DND-41 (cell line): Measurements from ENCODE around the gene URB1.

ENCODE experiments used
- EZH2 ChIP-seq: IDR thresholded peaks from 3 replicates; pipeline ENCODE4 v1.6.1; 2012; ENCODE audit warnings: borderline replicate concordance, low read depth, mild to moderate bottlenecking, moderate library complexity, low read length, inconsistent platforms; ENCODE audit not compliant: severe bottlenecking
- TF ChIP-seq, protein P1 (sequence below): IDR thresholded peaks from 2 replicates; pipeline ENCODE4 v1.5.1; 2012; ENCODE audit warnings: borderline replicate concordance, low read length, moderate library complexity, mild to moderate bottlenecking; ENCODE audit not compliant: poor library complexity, severe bottlenecking; ENCODE audit errors: extremely low read depth

DNA sequence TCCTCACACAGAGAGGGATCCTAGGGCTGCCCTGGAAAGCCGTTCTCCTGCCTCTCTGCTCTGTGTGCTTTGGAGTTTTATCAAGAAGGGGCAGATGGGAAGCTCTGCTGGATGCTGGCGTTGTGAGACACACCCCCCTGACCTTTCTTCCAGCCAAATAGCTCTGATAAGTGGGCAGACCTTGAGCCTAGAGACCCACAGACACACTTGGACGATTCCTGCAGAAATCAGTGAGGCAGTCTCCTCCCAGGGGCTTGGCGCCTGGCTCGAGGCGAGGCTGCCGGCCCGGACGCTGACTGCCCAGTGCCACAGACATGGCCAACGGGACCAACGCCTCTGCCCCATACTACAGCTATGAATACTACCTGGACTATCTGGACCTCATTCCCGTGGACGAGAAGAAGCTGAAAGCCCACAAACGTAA is 94.1 kb downstream of the URB1 start, which contains the start of gene MRAP:
- TF ChIP-seq, protein P1, sequence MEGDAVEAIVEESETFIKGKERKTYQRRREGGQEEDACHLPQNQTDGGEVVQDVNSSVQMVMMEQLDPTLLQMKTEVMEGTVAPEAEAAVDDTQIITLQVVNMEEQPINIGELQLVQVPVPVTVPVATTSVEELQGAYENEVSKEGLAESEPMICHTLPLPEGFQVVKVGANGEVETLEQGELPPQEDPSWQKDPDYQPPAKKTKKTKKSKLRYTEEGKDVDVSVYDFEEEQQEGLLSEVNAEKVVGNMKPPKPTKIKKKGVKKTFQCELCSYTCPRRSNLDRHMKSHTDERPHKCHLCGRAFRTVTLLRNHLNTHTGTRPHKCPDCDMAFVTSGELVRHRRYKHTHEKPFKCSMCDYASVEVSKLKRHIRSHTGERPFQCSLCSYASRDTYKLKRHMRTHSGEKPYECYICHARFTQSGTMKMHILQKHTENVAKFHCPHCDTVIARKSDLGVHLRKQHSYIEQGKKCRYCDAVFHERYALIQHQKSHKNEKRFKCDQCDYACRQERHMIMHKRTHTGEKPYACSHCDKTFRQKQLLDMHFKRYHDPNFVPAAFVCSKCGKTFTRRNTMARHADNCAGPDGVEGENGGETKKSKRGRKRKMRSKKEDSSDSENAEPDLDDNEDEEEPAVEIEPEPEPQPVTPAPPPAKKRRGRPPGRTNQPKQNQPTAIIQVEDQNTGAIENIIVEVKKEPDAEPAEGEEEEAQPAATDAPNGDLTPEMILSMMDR: no peak
- TF ChIP-seq EZH2: no peak
